Spleen (tissue), 11 donors: Measurements from ENCODE around the gene AHDC1. TPM values are rescaled to one million over a fixed set of nuclear protein-coding genes. Genes with fewer than 3 reads are reported as not detected.

Experiments used
- DNase-seq: peaks from one replicate; pipeline ENCODE4 v3.0.0-alpha.2; 2020
- H3K27ac ChIP-seq, 8 donors: fragments of 200-600 bp; sonication (generic) in 7 of 8; 1 replicate in 4 of 8; 2 replicates in 4 of 8; pipeline versions ENCODE4 v1.5.0 to v1.8.0; 2016 to 2021; ENCODE audit warnings: inconsistent platforms in 4 of 8, mild to moderate bottlenecking in 4 of 8, moderate library complexity in 1 of 8
- H3K27me3 ChIP-seq, 7 donors: fragments of 200-600 bp; sonication (generic) in 6 of 7; replicated peaks in 1 of 7; 1 replicate in 4 of 7; 2 replicates in 3 of 7; pipeline versions ENCODE4 v1.5.0 to v1.8.0; 2016 to 2021; ENCODE audit warnings: inconsistent platforms in 3 of 7, mild to moderate bottlenecking in 1 of 7
- H3K36me3 ChIP-seq, 6 donors: fragments of 200-600 bp; sonication (generic) in 5 of 6; 1 replicate in 4 of 6; 2 replicates in 2 of 6; pipeline versions ENCODE4 v1.5.0 to v1.8.0; 2016 to 2021; ENCODE audit warnings: inconsistent platforms in 2 of 6
- H3K4me1 ChIP-seq, 6 donors: fragments of 200-600 bp; sonication (generic) in 5 of 6; 1 replicate in 3 of 6; 2 replicates in 3 of 6; pipeline versions ENCODE4 v1.5.0 to v1.8.0; 2016 to 2021; ENCODE audit warnings: inconsistent platforms in 3 of 6
- H3K4me3 ChIP-seq, 8 donors: fragments of 200-600 bp; sonication (generic) in 7 of 8; 1 replicate in 4 of 8; 2 replicates in 4 of 8; pipeline versions ENCODE4 v1.5.0 to v1.8.0; 2016 to 2021; ENCODE audit warnings: inconsistent platforms in 4 of 8, mild to moderate bottlenecking in 4 of 8, moderate library complexity in 2 of 8
- H3K9me3 ChIP-seq, 8 donors: fragments of 200-600 bp; sonication (generic) in 7 of 8; 1 replicate in 4 of 8; 2 replicates in 4 of 8; pipeline versions ENCODE4 v1.5.0 to v1.8.0; 2016 to 2021; ENCODE audit warnings: inconsistent platforms in 4 of 8
- POLR2A ChIP-seq, 3 donors: fragments of 450-650 bp; IDR thresholded peaks; one replicate each; pipeline ENCODE4 v1.5.1; 2017; ENCODE audit warnings: antibody characterized with exemption in 3 of 3, mild to moderate bottlenecking in 1 of 3
- POLR2AphosphoS5 ChIP-seq, 3 donors: sonication (generic); formaldehyde crosslinking; IDR thresholded peaks; one replicate each; pipeline ENCODE4 v1.5.1; 2017; ENCODE audit warnings: antibody characterized with exemption in 3 of 3
- WGBS, 5 donors: extraction: QIAGEN DNeasy Blood & Tissue Kit in 3 of 5; methylation state at CpG; one replicate each; pipeline versions ENCODE4 v1.1.5 to v1.1.7; 2013 to 2018; 5-methylcytosine and 5-hydroxymethylcytosine counted together
- intact Hi-C: fragments of 100-400 bp; cut with DNase I; formaldehyde crosslinking; loops from one replicate; pipeline ENCODE4 v1.15.0; 2023; ENCODE audit warnings: low total_unique reads
- polyA plus RNA-seq, 3 donors: library from polyadenylated mRNA; stranded (reverse); fragments of 200-250 nt; gene quantifications; one replicate each; pipeline ENCODE4 v1.2.1, GENCODE V29; 2013
- total RNA-seq, 7 donors: library from RNA; depleted of rRNA in 3 of 7; stranded (reverse); fragments of >200 nt in 3 of 7; fragmentation: NEBNext Ultra II Directional in 4 of 7; extraction: Animal tissue kit (Norgen Biotek cat#: 25700) in 4 of 7; gene quantifications; one replicate each; pipeline versions ENCODE4 v1.1.0 to v1.2.1, GENCODE V29; 2016 to 2021
- TF ChIP-seq, protein P1 (sequence below), 11 experiments: fragments of 200-600 bp in 7 of 11; fragments of 450-650 bp in 4 of 11; sonication (generic) in 4 of 11; IDR thresholded peaks in 8 of 11; conservative IDR thresholded peaks in 3 of 11; 1 replicate in 7 of 11; 2 replicates in 4 of 11; pipeline versions ENCODE4 v1.4.0 to v1.8.0; 2016 to 2021; ENCODE audit warnings: antibody characterized with exemption in 11 of 11, inconsistent platforms in 4 of 11, mild to moderate bottlenecking in 1 of 11
- donor health status: healthy with polysubstance abuse.
- donor health status: DM: no; HTN: no; CAD: no; lungs with moderate emphysema.
- donor health status: DM: no; HTN: no; CAD: no.
- donor health status: Bipolar disorder and iron deficiency.
- donor health status: healthy.
- donor health status: DM: no; HTN: no; CAD: no.
- donor health status: DM: yes; HTN: yes; CAD: no.

AHDC1 gene
- total and polyA plus RNA-seq, 10 donors = 3.2 to 104 (median 42.7) TPM

- Histone ChIP-seq H3K9me3 (no peaks in the 10 kb centered on the region), H3K27me3 (no peaks in the 10 kb centered on the region), H3K36me3 (peaks cover 0 to 52% (median 4%) of the 10 kb centered on the region in 6 donors), H3K4me3 (no peak overlapping the region), H3K4me1 (peaks cover 0 to 61% (median 30%) of the 10 kb centered on the region in 6 donors), H3K27ac (peak overlapping the region in 6 of 8 donors; percentile 4 to 57 (median 42))
- TF ChIP-seq POLR2AphosphoS5 (IDR thresholded peaks at IDR 0.05) (peak in 1 of 3 donors; percentile 8), POLR2A (IDR thresholded peaks at IDR 0.05) (no peak)
- TF ChIP-seq, protein P1, sequence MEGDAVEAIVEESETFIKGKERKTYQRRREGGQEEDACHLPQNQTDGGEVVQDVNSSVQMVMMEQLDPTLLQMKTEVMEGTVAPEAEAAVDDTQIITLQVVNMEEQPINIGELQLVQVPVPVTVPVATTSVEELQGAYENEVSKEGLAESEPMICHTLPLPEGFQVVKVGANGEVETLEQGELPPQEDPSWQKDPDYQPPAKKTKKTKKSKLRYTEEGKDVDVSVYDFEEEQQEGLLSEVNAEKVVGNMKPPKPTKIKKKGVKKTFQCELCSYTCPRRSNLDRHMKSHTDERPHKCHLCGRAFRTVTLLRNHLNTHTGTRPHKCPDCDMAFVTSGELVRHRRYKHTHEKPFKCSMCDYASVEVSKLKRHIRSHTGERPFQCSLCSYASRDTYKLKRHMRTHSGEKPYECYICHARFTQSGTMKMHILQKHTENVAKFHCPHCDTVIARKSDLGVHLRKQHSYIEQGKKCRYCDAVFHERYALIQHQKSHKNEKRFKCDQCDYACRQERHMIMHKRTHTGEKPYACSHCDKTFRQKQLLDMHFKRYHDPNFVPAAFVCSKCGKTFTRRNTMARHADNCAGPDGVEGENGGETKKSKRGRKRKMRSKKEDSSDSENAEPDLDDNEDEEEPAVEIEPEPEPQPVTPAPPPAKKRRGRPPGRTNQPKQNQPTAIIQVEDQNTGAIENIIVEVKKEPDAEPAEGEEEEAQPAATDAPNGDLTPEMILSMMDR (IDR thresholded peaks at IDR 0.05 in 8 of 11, conservative IDR thresholded peaks at IDR 0.05 in 3 of 11) = no peak
- intact Hi-C loops = no loop called here
- DNase-seq = no peak
- WGBS, 5 donors = 80 to 87% (median 84%) methylated on average over 15 of the region's 15 CpGs
Observed at GRCh38 chr1:27536010-27536757, 67.8 kb downstream of the AHDC1 start.

DNA sequence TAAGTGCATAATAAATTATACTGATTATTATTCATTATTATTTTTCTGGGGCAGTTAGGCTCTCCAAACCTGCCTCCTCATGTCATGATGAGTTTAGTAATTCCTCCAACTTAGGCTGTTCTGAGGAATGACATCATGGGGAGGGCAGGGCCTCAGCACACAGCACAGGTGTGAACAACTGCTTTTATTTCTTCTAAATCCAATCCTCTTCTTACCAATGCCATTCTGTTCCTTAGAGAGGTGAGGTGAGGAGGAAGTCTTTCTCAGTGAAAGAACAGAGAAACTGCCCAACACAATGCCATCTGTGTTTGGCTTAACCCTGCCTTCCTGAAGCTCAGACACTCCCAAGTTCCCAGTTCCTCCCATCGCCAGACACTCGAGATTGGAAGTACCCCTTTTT is 68.6 kb downstream of the AHDC1 start:
- 18 to 44% (median 23%) methylated on average over 2 of the region's 2 CpGs for WGBS, 5 donors
- intact Hi-C loops = no loop called here
- Histone ChIP-seq H3K27ac (peak overlapping the region in 4 of 8 donors; percentile 8 to 47 (median 44)), H3K9me3 (no peaks in the 10 kb centered on the region), H3K4me1 (peaks cover 0 to 60% (median 28%) of the 10 kb centered on the region in 6 donors), H3K36me3 (peaks cover 0 to 49% (median 4%) of the 10 kb centered on the region in 6 donors), H3K4me3 (no peak overlapping the region), H3K27me3 (no peaks in the 10 kb centered on the region)
- no peak for TF ChIP-seq POLR2AphosphoS5 (IDR thresholded peaks at IDR 0.05)
- no peak for TF ChIP-seq POLR2A (IDR thresholded peaks at IDR 0.05)
- TF ChIP-seq, protein P1 (IDR thresholded peaks at IDR 0.05 in 8 of 11, conservative IDR thresholded peaks at IDR 0.05 in 3 of 11) = no peak
- no peak for DNase-seq

DNA sequence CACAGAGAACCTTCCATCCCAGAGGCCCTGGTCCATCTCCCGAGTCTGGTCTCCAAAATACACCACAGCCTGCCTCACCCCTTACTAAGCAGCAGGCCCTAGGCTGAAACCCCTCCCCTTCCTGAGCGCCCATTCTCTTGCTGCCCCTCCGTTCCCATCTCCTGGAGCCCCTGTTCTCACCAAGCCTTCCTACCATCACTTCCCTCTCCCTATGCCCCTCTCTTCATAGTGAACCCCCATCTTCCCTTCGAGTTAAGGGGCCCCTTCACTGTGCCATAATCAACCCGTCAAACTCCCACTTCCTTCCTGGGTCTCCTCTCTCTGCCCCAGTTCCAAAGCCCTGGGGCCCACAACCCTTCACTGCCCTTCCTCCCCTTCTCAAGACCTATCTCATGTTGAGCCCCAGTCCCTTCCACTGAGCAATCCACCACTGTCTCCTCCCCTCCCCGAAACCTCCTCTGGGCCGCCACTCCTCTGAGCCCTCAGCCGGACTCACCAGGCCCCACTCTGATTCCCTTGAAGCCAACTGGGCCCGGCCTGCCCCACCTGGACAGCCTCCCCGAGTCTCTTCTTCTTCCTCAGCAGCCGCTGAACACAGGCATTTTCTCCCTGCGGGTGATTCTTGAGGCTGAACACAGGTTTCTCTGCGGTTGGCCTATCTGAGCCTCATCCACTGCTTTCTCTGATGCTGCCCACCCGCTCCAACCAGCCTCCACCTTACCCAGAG is 71.8 kb downstream of the AHDC1 start:
- Histone ChIP-seq H3K9me3 (no peaks in the 10 kb centered on the region), H3K27ac (peak overlapping the region in 3 of 8 donors; percentile 26 to 37 (median 27)), H3K36me3 (peaks cover 0 to 33% (median 4%) of the 10 kb centered on the region in 6 donors), H3K4me3 (no peak overlapping the region), H3K4me1 (peaks cover 14 to 65% (median 40%) of the 10 kb centered on the region in 6 donors), H3K27me3 (peaks cover 0 to 15% (median 0%) of the 10 kb centered on the region in 7 donors)
- no peak for DNase-seq
- intact Hi-C loops = no loop called here
- TF ChIP-seq POLR2A (IDR thresholded peaks at IDR 0.05) (no peak), POLR2AphosphoS5 (IDR thresholded peaks at IDR 0.05) (peak in 2 of 3 donors; percentile 2 to 34)
- TF ChIP-seq, protein P1 (IDR thresholded peaks at IDR 0.05 in 8 of 11, conservative IDR thresholded peaks at IDR 0.05 in 3 of 11) = no peak
- 74 to 81% (median 76%) methylated on average over 14 of the region's 14 CpGs for WGBS, 5 donors

DNA sequence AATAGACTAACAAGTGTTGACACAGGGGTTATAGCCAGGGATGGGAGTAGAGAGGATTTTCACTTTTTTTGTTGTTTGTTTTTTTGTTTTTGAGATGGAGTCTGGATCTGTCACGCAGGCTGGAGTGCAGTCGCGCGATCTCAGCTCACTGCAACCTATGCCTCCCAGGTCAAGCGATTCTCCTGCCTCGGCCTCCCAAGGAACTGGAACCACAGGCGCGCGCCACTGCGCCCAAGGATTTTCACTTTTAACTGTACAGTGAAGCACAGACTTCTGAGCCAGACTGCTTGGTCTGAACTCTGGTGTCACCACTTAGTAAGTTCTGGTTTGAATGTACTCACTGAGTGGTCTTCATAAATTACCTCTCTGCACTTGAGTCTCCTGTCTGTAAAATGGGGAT is 73.8 kb downstream of the AHDC1 start:
- no peak for DNase-seq
- Histone ChIP-seq H3K4me3 (no peak overlapping the region), H3K4me1 (peaks cover 29 to 65% (median 48%) of the 10 kb centered on the region in 6 donors), H3K9me3 (no peaks in the 10 kb centered on the region), H3K27ac (peak overlapping the region in 5 of 8 donors; percentile 9 to 85 (median 81)), H3K27me3 (peaks cover 0 to 15% (median 0%) of the 10 kb centered on the region in 7 donors), H3K36me3 (peaks cover 0 to 31% (median 4%) of the 10 kb centered on the region in 6 donors)
- intact Hi-C loops = no loop called here
- TF ChIP-seq POLR2AphosphoS5 (IDR thresholded peaks at IDR 0.05) (peak in 1 of 3 donors; percentile 6), POLR2A (IDR thresholded peaks at IDR 0.05) (no peak)
- WGBS, 5 donors = 93 to 98% (median 96%) methylated on average over 10 of the region's 10 CpGs
